Cardiac septum (tissue), 1 donor: ENCODE results near the gene ATAD1. TPM values are rescaled to one million over a fixed set of nuclear protein-coding genes. Genes with fewer than 3 reads are reported as not detected.
"Not testable (repeated sequence)": the region's sequence is repeated elsewhere in the genome, so short reads cannot be mapped to it uniquely, and the experiment has no call there.

Experiments
- DNase-seq: peaks from one replicate; pipeline ENCODE4 v3.0.0-alpha.2; 2020; ENCODE audit warnings: low spot score
- intact Hi-C: fragments of 100-400 bp; cut with DNase I; formaldehyde crosslinking; loops from one replicate; pipeline ENCODE4 v1.14.0; 2022
- total RNA-seq: library from RNA; stranded (reverse); fragmentation: NEBNext Ultra II Directional; extraction: Animal tissue kit (Norgen Biotek cat#: 25700); gene quantifications from one replicate; pipeline ENCODE4 v1.2.1, GENCODE V29; 2021
- donor health status: DM: no; HTN: no; CAD: no.

ATAD1 gene
- total RNA-seq, 1 donor from 2014 or later, result 92.0 TPM

- intact Hi-C loops, result loop anchor here (5.0 kb wide), 1 partner anchor 45 kb away; the partner anchor contains the start of genes KLLN and PTEN
- no peak for DNase-seq
Observed at GRCh38 chr10:87816898-87817608, 973 bp downstream of the ATAD1 start.

- intact Hi-C loops, result loop anchor here (5.0 kb wide), 1 partner anchor 46 kb away; the partner anchor contains the start of genes KLLN and PTEN
- DNase-seq, result no peak
Observed at GRCh38 chr10:87816163-87816897, 1.7 kb downstream of the ATAD1 start.

- intact Hi-C loops, result no loop called here
- no peak for DNase-seq
Observed at GRCh38 chr10:87804939-87805569, 13.0 kb downstream of the ATAD1 start.

- intact Hi-C loops, result no loop called here
- DNase-seq, result no peak
Observed at GRCh38 chr10:87803831-87804230, 14.2 kb downstream of the ATAD1 start.

GRCh38 chr10:87803328-87803727, 14.7 kb downstream of the ATAD1 start:
- no peak for DNase-seq
- intact Hi-C loops, result no loop called here

- DNase-seq, intact Hi-C loops: not testable (repeated sequence)
Observed at GRCh38 chr10:87801813-87802435, 16.1 kb downstream of the ATAD1 start.

GRCh38 chr10:87799860-87800259, 18.2 kb downstream of the ATAD1 start:
- intact Hi-C loops, result no loop called here
- no peak for DNase-seq

- no peak for DNase-seq
- intact Hi-C loops, result no loop called here
Observed at GRCh38 chr10:87798082-87798481, 19.9 kb downstream of the ATAD1 start.

GRCh38 chr10:87794285-87794684, 23.7 kb downstream of the ATAD1 start:
- DNase-seq, result no peak
- intact Hi-C loops, result no loop called here

GRCh38 chr10:87790185-87790584, 27.8 kb downstream of the ATAD1 start:
- intact Hi-C loops, result no loop called here
- no peak for DNase-seq

GRCh38 chr10:87786421-87786820, 31.6 kb downstream of the ATAD1 start:
- no peak for DNase-seq
- intact Hi-C loops, result no loop called here

- DNase-seq, result no peak
- intact Hi-C loops, result no loop called here
Observed at GRCh38 chr10:87782721-87783120, 35.3 kb downstream of the ATAD1 start.

GRCh38 chr10:87781545-87781944, 36.5 kb downstream of the ATAD1 start:
- intact Hi-C loops, result no loop called here
- DNase-seq, result no peak

- no peak for DNase-seq
- intact Hi-C loops, result no loop called here
Observed at GRCh38 chr10:87776328-87776727, 41.7 kb downstream of the ATAD1 start.

GRCh38 chr10:87775766-87776165, 42.3 kb downstream of the ATAD1 start:
- intact Hi-C loops, result no loop called here
- DNase-seq, result no peak

- no peak for DNase-seq
Observed at GRCh38 chr10:87771871-87772500, 46.0 kb downstream of the ATAD1 start.

GRCh38 chr10:87767253-87767652, 50.8 kb downstream of the ATAD1 start:
- intact Hi-C loops, result no loop called here

More at GRCh38 chr10:87771871-87772500, 46.0 kb downstream of the ATAD1 start:
- intact Hi-C loops, result loop anchor here (2.0 kb wide), 1 partner anchor 115 kb away; no protein-coding TSS in a partner anchor

GRCh38 chr10:87765666-87766376, 52.2 kb downstream of the ATAD1 start:
- no peak for DNase-seq
- intact Hi-C loops, result no loop called here

More at GRCh38 chr10:87767253-87767652, 50.8 kb downstream of the ATAD1 start:
- DNase-seq, result no peak
